HT-29 (cell line): Measurements from ENCODE around the gene CCND1. TPM values are rescaled to one million over a fixed set of nuclear protein-coding genes. Genes with fewer than 3 reads are reported as not detected.

Source experiments
- DNase-seq: peaks from one replicate; pipeline ENCODE4 v3.0.0-alpha.2; 2015; ENCODE audit warnings: low spot score
- total RNA-seq: library from RNA; depleted of rRNA; stranded (reverse); fragments of >200 nt; shearing (Covaris generic); gene quantifications from 2 replicates; pipeline ENCODE4 v1.2.3, GENCODE V29; 2014; rRNA removed

CCND1 gene
- 134 and 151 TPM in 2 replicates for total RNA-seq

DNA sequence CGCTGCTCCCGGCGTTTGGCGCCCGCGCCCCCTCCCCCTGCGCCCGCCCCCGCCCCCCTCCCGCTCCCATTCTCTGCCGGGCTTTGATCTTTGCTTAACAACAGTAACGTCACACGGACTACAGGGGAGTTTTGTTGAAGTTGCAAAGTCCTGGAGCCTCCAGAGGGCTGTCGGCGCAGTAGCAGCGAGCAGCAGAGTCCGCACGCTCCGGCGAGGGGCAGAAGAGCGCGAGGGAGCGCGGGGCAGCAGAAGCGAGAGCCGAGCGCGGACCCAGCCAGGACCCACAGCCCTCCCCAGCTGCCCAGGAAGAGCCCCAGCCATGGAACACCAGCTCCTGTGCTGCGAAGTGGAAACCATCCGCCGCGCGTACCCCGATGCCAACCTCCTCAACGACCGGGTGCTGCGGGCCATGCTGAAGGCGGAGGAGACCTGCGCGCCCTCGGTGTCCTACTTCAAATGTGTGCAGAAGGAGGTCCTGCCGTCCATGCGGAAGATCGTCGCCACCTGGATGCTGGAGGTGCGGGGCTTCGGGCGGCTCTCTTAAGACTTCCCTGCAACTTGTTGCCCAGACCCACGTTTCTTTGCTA is at the start of gene CCND1:
CCND1 (plus strand) TSS at position 162 of the 587 bp plus-strand sequence; CDS start at position 320, 158 bp downstream.
- peak; percentile 87 for DNase-seq

DNA sequence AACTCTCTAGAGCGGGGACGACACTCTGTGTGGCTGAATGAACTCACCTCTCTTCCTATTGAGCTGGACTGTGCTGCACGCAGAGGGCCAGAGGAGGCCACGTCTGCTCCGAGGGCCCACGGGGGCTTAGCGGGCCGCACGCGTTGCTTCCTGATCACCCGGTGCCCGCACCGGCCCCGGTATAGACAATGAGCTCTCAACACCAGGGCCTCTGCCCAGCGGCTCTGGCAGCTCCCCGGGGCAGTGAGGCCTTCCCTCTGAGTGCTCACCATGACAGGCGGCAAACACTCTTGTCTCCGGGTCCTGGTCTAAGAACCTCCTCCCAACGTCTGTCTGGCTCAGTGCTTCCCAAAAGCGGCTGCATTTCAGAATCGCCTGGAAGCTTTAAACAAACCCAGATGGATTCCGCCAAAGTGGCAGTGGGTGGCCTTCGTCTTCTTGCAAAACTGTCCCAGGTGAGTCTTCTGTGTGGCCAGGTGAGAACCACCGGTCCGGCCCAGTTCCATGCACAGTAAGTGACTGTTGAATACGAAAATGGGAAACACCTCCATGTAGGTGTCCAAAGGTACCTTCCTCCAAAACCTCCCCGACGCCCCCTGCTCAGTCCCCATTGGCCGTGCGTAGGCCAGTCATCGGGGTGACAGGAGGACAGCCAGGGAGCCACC is 47.8 kb upstream of the CCND1 start:
- no peak for DNase-seq

DNA sequence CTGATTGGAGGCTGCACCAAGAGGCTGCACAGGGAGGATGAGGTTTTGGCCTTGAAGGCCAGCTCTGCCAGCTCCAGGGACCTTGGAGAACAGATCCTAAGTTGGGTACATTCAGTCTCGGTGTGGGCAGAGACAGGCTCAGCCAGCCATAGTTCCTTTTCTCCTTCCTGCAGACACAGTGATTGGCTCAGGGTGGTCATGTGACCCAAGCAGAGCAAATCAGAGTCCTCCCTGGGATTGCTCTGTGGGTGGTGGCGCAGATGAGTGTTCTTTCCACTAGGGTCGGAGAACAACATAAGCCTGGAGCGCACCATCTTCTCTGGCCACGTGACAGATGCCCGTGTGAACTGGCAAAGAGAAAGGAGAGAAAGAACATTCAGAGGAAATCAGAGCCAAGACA is 47.1 kb upstream of the CCND1 start:
- no peak for DNase-seq

DNA sequence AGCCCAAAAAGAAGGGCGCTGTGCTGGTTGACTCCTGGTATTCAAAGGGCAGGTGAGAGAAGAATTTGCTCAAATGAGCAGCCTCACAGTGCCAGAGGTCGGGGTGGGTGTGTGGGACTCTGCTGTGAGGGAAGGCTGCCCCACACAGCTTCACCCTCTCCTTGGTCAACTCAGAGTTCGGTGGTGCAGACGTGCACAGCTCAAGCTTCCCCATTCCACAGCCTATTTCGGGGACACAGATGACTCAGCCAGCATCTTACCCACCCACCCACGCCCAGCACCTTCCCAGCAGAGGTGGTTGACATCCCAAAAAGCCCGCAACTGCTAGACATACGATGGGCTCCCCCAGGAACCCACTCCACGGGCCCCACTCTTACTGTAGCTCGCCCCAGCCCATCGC is 46.5 kb upstream of the CCND1 start:
- no peak for DNase-seq

DNA sequence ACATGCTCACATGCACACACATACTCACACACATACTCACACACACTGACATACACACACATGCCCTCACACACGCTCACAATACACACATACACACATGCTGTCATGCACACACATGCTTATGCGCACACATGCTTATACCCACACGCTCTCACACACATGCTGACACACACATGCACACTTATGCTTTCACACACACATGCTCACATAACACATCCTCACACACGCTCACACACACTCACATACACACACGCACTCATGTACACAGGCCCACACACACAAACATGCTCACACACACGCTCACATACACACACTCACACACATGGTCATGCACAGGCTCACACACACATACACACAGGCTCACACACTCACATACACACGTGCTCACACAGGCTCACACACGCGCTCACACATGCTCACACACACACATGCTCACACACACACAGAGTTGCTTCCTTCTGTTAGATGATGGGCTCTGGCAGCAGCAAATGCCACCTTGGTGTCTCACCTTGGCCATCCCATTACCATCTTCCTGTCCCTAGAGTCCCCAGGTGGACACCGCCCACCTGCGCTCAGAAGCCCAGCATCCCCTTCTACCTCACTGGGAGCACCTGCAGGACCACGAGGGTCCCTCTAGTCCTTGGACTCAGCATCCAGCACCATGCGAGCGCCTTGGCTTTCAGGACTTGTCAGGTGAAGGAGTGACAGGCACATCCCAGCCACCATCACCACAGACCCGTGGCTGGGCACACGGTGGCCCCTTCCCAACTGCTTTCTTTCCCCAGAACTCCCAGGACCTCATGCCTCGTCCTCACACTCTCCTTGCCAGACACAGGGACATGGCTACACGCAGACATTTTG is 44.9 kb upstream of the CCND1 start:
- DNase-seq, result no peak

DNA sequence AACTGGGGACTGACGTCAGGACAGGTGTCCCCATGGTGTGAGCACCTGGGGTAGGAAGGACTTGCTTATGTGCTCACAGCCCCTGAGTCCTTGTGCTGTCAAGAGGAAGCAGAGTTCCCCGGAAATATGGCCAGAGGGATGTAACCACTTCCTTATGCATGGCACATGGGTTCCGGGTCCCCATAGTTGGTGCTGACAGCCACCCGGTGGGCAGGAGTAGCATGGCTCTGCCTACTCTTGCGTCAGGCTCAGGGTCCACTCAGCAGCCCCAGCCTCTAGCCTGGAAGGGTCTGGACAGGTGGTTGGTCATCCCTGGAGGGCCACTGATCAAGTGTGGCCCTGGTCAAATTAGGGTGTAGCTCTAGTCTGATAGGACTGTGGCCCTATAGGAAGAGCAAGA is 42.8 kb upstream of the CCND1 start:
- DNase-seq, result peak; percentile 38

DNA sequence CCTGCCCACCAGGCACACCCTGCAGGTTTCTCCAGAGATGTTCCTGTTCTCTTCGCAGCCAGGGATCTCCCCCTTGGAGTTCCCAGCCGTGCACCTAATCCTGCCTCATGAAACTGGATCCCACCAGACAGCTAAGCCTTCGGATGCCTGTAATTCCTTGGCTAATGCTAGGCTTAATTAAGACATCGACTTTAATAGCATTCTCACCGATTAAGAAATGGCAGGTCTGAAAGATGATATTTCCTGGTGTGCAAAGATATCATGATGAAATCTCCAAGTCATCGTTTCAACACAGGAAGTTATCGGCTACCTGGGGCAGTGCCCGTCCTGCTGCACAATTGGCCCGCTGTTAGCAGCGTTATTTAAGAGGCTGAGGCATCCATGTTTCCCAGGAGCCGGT is 41.5 kb upstream of the CCND1 start:
- DNase-seq, result no peak

DNA sequence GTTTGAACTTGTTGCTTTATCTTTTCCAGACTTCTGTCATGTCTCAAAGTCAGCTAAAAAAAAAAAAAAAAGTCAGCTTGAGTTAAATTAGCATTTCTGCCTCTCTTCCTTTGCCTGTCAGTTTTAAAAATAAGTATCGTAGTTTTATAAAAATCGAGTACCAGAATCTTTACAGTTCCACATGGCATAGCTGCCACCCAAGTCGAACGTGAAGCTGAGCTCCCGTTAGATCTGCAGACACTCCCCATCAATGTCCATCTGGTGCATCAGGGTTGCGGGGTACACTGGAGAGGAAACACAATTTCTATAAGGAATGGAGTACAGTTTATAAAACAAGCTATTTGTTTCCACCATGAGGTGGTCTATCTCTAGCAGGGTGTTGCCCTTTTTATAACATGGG is 41.0 kb upstream of the CCND1 start:
- no peak for DNase-seq

DNA sequence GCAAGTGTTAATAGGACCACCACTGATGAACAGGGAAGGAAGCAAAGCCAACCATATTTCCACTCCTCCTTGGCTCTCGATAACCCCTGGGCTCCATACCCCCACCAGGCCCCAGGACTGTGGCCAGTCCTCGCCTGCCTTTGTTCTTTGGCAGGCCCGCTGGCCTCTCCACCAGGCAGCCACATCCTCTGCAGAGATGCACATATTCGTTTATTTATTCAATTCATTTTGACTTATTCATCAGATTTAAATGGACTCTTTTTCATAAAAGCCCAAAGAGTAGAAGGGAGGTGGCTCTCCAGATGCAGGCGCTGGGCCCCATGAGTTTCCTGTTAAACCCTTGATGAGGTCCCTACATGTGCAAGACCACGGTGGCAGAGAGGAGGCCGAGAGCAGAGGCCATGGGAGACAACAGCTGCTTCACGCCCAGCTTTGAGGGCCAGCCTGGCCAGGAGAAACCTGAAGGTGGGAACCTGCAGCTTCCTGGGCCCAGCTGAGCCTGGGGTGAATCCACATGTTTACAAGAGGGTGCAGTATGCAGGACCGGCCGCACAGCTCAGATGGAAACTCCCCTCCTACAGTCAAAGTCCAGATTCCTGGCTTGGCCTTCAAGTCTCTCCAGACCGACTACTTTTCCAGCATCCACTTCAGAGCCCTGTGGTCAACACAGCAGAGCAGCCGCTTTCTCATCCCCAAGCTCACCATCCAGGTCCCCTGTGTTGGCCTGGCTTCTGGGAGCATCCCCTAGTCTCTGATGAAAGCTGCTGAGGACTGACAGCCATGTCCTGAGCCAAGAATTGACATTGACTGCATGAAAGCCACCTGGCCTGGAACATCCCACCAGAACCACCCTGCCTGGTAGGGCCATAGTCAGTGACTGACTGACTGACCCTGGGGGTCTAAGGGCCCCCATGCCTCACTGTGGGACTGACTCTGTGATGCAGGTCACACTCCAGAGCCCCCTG is 39.7 kb upstream of the CCND1 start:
- peak; percentile 61 for DNase-seq

DNA sequence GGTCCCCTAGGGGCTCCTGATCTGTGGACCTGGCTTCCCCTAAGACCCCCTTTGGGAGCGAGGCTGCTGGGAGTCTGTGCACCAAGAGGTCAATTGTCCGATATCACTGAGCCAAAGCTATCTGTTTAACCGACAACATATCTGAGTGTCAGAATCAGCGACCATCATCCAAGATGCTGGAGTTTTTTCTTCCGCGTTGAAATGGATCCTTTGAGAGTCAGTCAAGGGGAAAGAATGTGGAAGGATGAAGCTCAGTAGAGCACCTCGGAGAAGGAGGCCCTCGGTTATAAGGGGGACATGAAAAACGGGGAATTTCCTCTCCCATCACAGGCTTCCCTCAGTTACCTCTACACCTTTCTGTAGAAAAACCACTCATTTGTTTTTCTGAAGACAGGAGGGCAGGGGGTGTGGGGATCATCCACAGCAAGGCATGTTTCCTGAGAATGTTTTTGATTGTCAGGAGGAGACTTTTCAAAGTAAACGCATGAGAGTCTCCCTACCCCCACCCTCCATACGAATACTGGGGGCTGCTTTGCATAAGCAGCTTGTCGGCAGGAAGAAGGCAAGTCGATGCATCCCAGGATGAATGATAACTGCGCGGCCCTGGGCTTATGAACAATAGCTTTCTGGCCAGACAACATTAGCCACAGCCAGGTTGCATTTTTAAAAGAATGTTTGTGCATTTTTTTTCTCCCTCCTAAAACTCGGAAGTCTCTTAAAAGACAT is 37.7 kb upstream of the CCND1 start:
- no peak for DNase-seq

DNA sequence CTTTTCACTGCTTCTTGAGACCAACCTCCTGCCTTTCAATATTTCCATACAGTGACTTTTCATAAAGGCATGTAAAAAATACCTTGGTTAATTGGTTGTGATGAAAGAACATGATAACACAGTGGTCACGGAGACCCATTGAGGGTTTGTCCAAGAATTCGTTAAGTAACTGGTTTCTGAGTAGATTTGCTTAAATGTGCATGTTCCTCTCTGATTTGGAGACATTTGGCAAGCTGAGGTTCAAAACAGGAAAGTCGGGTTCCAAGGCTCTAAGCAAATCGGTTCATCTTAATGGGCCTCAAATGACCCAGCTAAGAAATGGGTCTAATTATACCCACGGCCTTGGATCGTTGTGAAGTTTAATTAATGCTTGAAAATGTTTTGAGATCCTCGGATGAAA is 36.9 kb upstream of the CCND1 start:
- no peak for DNase-seq

DNA sequence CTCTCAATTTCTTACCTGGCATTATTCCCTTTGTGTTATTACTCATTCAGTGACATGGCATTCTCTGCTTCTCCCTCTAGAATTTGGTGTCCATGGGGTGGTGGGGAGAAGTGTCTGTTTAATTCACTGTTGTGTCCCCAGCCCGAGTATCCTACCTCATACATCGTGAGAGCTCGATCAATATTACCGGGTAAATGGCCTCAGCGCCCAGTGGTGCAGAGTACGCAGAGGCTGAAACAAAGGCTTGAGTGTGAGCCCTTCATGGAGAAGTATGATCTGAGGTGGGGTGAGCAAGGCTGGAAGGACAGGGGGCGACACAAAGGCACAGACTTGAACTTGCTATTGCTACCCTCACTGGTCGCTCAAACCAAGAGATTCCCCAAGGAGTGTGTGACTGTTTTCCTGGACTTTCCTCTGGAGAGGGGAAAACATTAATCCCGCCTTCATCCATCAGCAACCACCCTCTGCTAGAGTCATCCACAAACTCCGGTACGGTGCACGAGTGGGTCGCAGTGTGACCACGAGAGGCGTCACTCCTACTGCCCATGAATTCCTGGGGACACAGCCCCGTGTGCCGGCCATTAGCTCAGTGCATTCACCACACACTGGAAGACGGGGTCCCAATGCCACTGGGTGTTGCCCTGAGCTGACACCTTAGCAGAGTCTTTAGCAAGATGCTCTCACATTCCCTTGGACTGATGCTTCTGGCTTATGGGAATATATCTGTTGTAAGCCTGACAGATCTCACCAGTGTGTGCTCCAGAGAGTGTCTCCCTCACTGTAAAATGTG is 35.0 kb upstream of the CCND1 start:
- DNase-seq, result no peak

DNA sequence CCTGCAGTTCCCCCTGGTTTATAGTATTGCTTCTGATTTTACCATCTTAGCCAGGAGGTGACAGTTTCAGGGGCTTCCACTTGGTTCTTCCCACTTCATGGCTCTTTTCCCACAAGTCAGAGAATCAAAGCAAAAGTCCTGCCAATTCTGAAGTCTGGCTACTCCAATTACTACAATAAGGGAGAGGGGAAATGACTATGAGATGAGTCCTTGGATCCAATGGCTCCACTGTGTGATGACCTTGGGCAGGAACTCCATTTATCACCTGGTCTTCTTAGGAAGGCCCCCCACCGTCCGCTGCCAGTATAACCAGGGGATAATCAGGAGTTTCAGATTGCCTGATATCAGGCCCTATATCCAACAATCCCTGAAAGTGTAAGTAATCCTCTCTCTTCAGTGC is 31.6 kb upstream of the CCND1 start:
- no peak for DNase-seq

DNA sequence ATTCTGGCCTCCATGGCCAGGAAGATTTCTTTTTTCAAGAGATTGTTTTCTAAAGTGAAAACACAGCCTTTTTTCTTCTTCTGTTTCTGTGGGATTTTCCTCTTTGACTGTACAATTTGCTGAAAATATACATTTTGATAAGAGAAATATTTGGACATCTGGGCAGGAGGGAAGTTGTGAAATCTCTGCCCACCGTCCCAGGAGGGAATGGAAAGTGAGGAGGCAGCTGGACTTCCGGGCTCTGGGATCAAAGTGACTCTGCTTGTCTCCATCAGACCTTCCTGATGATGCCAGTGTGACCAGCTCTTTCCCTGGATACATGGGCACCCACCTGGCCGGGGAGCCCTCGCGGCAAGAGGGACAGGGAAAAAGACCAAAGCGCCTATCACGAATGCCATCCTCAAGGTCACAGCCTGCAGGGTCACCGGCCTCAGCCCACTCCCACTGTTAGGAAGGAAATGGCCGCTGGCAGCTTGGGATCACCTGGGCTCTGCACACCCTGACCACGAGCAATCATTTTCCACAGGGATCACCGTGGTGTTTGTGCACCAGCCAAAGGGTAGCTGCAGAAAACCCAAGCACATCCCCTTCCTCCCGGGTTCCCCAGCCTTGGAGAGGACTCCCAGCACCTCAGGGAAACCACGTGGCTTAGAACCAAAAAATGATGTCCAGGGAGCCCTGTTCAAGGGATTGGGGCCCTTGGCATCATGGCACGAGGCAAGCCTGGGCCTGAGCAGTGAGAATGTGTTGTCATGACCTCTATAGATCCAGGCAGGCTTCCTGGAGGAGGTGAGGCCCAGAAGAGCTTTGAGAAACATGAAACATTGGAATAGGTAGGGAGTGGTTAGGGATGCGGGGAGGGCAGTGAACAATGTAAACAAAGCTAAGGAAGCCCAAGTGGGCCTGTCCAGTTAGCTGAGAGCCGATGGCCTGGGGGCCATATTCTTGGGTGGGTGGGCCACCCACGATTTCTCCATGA is 29.1 kb upstream of the CCND1 start:
- DNase-seq, result no peak

DNA sequence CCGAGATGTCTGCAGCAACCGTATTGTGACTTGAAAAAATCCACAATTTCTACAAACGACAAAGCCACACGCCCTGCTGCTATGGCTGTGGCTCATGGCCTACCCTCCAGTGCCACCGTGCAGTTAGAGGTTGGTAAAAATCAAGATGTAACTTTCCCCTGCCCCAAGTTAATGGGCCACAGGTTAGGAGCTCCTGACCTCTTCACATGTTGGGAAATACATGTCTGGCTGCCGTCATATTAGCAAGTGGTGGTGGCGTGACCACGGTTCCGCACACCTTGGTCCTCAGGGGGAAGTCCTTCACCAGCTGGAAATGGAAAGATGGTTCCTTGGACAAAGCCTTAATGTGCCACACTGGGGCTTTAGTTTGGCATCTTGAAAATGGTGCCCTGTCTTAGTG is 27.4 kb upstream of the CCND1 start:
- DNase-seq, result no peak

DNA sequence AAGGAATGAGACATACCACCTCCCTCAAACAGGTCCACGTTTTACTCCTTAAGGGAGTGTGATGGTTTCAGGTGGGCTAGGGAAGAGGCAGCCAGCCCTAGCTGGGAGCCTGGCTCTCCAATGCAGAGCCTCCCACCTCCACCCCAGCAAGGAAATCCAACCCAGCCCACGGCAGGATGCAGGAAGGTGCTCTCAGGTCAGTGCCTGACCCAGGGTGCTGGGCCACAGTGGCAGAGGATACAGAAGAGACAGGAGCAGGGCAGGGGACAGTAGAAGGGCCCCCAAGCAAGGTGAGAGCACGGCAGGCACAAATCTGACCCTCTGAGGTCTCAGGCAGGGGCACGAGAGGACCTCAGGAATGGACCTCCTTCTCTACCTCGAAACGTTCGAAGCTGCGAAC is 26.9 kb upstream of the CCND1 start:
- no peak for DNase-seq

DNA sequence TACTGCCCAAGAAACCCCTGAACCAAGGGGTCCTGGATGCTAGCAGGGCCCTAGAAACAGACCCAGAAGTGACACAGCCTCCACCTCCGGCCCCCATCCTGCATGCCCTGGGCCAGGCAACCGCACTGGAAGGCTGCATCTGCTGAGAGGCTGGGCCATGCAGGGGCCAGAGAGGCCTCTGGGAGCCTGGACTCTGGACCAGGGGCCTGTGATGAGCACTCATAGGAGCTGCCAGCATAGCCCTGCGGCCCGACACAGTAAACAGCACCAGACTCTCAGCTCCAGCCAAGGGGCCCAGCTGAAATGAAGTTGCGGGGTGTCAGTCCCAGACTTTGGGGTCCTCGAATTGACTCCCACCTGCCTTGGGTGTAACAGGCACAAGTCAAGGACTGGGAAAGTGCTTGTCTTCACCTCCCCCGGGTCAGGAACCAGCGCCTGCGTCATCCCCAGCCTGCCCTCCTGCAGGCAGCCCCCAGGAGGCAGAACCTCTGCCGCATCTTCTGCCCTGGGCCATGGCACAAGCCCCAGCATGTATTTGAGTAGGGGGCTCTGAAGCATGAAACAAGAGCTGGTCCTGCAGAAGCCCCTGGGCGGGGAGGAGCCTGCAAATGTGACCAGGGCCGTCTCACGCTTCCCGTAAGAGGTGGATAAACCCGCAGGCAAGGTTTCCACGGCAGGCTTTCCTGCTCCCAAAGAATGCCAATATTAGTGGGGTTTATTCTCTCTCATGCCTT is 25.2 kb upstream of the CCND1 start:
- no peak for DNase-seq

DNA sequence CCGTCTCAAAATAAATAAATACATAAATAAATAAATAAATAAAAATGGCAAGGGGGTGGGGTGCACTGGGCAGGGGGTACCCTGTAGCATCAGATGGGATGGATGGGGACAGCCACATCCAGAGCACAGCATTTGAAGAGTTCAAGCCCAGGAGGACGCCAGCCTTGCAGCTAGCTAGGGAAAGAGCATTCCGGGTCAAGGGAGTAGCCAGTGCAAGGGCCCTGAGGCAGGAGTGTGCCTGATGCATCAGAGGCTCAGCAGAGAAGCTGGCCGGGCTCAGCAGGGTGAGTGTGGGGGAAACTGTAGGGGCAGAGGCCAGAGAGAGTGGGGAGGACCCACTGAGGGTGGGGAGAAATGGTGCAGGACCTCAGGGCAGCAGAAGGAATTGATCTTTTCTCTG is 23.7 kb upstream of the CCND1 start:
- no peak for DNase-seq
